ENCODE measurements around the gene SLC22A12.

Gene SLC22A12

GRCh38 chr11:64610596-64610995, 19.6 kb downstream of the SLC22A12 start:
- intact Hi-C loops (cut with micrococcal nuclease): no loop called here

GRCh38 chr11:64611176-64611575, 20.2 kb downstream of the SLC22A12 start:
- no peaks in the 10 kb centered on the region for H3K9me3 Mint-ChIP-seq
- peaks cover 35% of the 10 kb centered on the region for H3K4me1 Mint-ChIP-seq (ENCODE audit: low read depth)
- H3K27ac Mint-ChIP-seq: no peak overlapping the region
- no peak overlapping the region for H3K4me3 Mint-ChIP-seq
- H3K27me3 Mint-ChIP-seq: peaks cover 8% of the 10 kb centered on the region
- H3K36me3 Mint-ChIP-seq (ENCODE audit: low read depth): no peaks in the 10 kb centered on the region
- intact Hi-C loops (cut with micrococcal nuclease): no loop called here

More at GRCh38 chr11:64610596-64610995, 19.6 kb downstream of the SLC22A12 start:
- Mint-ChIP-seq H3K4me3 (no peak overlapping the region), H3K36me3 (ENCODE audit: low read depth) (no peaks in the 10 kb centered on the region), H3K9me3 (no peaks in the 10 kb centered on the region), H3K4me1 (ENCODE audit: low read depth) (peaks cover 36% of the 10 kb centered on the region), H3K27me3 (peaks cover 13% of the 10 kb centered on the region), H3K27ac (no peak overlapping the region)

DNA sequence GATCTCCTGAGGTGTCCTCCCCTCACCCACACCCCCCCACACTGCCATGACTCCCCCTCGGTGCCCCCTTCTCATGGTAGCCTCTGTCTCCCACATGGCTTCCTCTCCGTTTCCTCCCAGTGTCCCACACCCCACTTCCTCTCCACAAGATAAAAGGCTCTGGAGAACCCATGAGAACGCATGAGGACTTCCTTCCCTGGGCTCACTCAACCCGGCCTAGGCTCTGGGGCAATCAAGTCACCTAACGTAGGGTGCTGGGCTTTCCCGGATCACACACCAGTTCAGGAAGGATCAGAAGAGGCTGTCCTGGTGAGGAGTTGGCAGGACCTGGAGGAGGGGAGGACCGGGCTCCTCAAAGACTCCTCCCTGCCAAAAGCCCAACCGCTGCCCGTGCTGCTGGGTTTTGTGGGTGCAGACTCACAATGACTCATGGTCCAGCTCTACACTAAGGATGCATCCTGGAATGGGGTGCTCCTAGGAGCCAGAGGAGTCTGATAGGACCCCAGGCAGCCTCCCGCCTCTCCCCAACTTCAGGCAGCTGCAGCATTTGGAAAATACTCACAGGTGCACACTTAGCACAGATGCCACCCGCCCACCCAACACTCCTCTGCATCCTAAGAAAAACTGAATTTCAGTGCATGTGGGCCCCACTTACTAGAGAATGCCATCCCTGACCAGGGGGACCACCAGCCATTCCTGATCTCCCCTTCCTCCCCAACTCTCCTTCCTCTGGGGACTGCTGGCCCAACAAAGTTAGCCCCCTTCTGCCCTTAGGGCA, 21.0 kb downstream of the SLC22A12 start:
- Mint-ChIP-seq H3K36me3 (ENCODE audit: low read depth) (no peaks in the 10 kb centered on the region), H3K9me3 (no peaks in the 10 kb centered on the region), H3K4me3 (no peak overlapping the region), H3K4me1 (ENCODE audit: low read depth) (peaks cover 35% of the 10 kb centered on the region), H3K27ac (no peak overlapping the region), H3K27me3 (peaks cover 5% of the 10 kb centered on the region)
- intact Hi-C loops (cut with micrococcal nuclease): no loop called here

- Mint-ChIP-seq H3K9me3 (no peaks in the 10 kb centered on the region), H3K4me1 (ENCODE audit: low read depth) (peaks cover 35% of the 10 kb centered on the region), H3K27me3 (peaks cover 4% of the 10 kb centered on the region), H3K27ac (no peak overlapping the region), H3K36me3 (ENCODE audit: low read depth) (no peaks in the 10 kb centered on the region), H3K4me3 (no peak overlapping the region)
- intact Hi-C loops (cut with micrococcal nuclease): no loop called here
Observed at GRCh38 chr11:64613648-64614047, 22.6 kb downstream of the SLC22A12 start.

- no peaks in the 10 kb centered on the region for H3K36me3 Mint-ChIP-seq (ENCODE audit: low read depth)
- intact Hi-C loops (cut with micrococcal nuclease): no loop called here
- peaks cover 1% of the 10 kb centered on the region for H3K27me3 Mint-ChIP-seq
- H3K4me1 Mint-ChIP-seq (ENCODE audit: low read depth): peaks cover 40% of the 10 kb centered on the region
- H3K9me3 Mint-ChIP-seq: no peaks in the 10 kb centered on the region
- H3K27ac Mint-ChIP-seq: no peak overlapping the region
- H3K4me3 Mint-ChIP-seq: no peak overlapping the region
Observed at GRCh38 chr11:64614917-64615316, 23.9 kb downstream of the SLC22A12 start.

DNA sequence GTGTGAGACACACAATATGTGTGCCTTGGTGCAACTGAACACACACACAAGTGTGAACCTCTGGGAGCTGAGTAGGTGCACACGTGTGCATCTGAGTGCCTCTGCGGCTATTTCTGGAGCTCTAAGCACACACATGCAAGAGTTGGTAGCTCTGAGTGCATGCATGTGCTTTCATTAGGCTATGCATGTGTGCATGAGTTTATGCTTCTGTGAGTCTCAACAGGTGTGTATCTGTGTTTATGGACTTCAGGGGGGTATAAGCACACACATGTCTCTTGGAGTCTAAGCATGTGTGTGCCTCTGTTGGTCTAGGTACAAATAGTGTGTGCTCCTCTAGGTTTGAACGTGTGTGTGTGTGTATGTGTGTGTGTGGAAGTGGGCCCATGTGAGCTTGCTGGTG, 25.8 kb downstream of the SLC22A12 start:
- no peak overlapping the region for H3K4me3 Mint-ChIP-seq
- H3K4me1 Mint-ChIP-seq (ENCODE audit: low read depth): peaks cover 44% of the 10 kb centered on the region
- H3K27ac Mint-ChIP-seq: no peak overlapping the region
- intact Hi-C loops (cut with micrococcal nuclease): no loop called here
- H3K36me3 Mint-ChIP-seq (ENCODE audit: low read depth): no peaks in the 10 kb centered on the region
- H3K9me3 Mint-ChIP-seq: no peaks in the 10 kb centered on the region
- H3K27me3 Mint-ChIP-seq: peaks cover 4% of the 10 kb centered on the region

- intact Hi-C loops (cut with micrococcal nuclease): no loop called here
- H3K9me3 Mint-ChIP-seq: no peaks in the 10 kb centered on the region
- peaks cover 52% of the 10 kb centered on the region for H3K4me1 Mint-ChIP-seq (ENCODE audit: low read depth)
- no peaks in the 10 kb centered on the region for H3K36me3 Mint-ChIP-seq (ENCODE audit: low read depth)
- no peak overlapping the region for H3K27ac Mint-ChIP-seq
- no peak overlapping the region for H3K4me3 Mint-ChIP-seq
- peaks cover 4% of the 10 kb centered on the region for H3K27me3 Mint-ChIP-seq
Observed at GRCh38 chr11:64619196-64619595, 28.2 kb downstream of the SLC22A12 start.

GRCh38 chr11:64619811-64620380, 28.9 kb downstream of the SLC22A12 start:
- Mint-ChIP-seq H3K4me3 (no peak overlapping the region), H3K9me3 (no peaks in the 10 kb centered on the region), H3K27me3 (peaks cover 4% of the 10 kb centered on the region), H3K36me3 (ENCODE audit: low read depth) (no peaks in the 10 kb centered on the region), H3K27ac (no peak overlapping the region), H3K4me1 (ENCODE audit: low read depth) (peaks cover 55% of the 10 kb centered on the region)
- intact Hi-C loops (cut with micrococcal nuclease): no loop called here

DNA sequence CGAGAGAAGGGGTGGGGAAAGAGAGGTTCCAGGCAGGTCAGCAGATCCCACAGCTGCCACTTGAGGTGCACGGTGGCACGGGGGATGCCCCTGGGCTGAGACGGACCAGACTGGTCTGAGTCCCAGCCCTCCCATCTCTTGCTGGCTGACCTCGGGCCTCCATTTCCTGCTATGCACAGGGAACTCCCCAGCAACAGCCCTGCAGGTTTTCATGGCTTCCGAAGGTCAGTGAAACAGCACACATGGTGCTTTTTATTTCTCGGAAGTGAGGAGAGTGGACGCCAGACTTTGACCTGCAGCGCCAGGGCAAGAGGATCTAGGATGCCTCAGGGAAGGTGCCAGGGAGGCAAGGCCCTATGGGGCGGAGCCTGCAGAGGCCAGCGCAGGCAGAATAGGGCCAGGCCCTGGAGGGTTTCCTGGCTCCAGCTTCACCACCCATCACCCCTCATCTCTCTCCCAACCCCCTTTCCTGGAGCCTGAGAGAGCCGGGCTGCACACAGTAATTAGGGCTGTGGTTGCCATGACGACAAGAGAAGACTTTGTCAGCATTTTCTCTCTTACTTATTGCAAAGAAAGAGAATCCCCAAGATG, 29.5 kb downstream of the SLC22A12 start:
- peaks cover 4% of the 10 kb centered on the region for H3K27me3 Mint-ChIP-seq
- H3K27ac Mint-ChIP-seq: no peak overlapping the region
- no peaks in the 10 kb centered on the region for H3K36me3 Mint-ChIP-seq (ENCODE audit: low read depth)
- intact Hi-C loops (cut with micrococcal nuclease): no loop called here
- H3K9me3 Mint-ChIP-seq: no peaks in the 10 kb centered on the region
- H3K4me3 Mint-ChIP-seq: no peak overlapping the region
- peaks cover 57% of the 10 kb centered on the region for H3K4me1 Mint-ChIP-seq (ENCODE audit: low read depth)

GRCh38 chr11:64621283-64622019, 30.4 kb downstream of the SLC22A12 start:
- Mint-ChIP-seq H3K9me3 (no peaks in the 10 kb centered on the region), H3K27me3 (peaks cover 4% of the 10 kb centered on the region), H3K4me3 (no peak overlapping the region), H3K36me3 (ENCODE audit: low read depth) (no peaks in the 10 kb centered on the region), H3K27ac (no peak overlapping the region), H3K4me1 (ENCODE audit: low read depth) (peaks cover 65% of the 10 kb centered on the region)
- intact Hi-C loops (cut with micrococcal nuclease): no loop called here

GRCh38 chr11:64622681-64623080, 31.7 kb downstream of the SLC22A12 start:
- Mint-ChIP-seq H3K9me3 (no peaks in the 10 kb centered on the region), H3K27me3 (peaks cover 4% of the 10 kb centered on the region), H3K27ac (no peak overlapping the region), H3K36me3 (ENCODE audit: low read depth) (no peaks in the 10 kb centered on the region), H3K4me3 (no peak overlapping the region), H3K4me1 (ENCODE audit: low read depth) (peaks cover 69% of the 10 kb centered on the region)
- intact Hi-C loops (cut with micrococcal nuclease): no loop called here

- Mint-ChIP-seq H3K27me3 (peaks cover 4% of the 10 kb centered on the region), H3K4me1 (ENCODE audit: low read depth) (peaks cover 63% of the 10 kb centered on the region), H3K4me3 (no peak overlapping the region), H3K27ac (no peak overlapping the region), H3K9me3 (no peaks in the 10 kb centered on the region), H3K36me3 (ENCODE audit: low read depth) (no peaks in the 10 kb centered on the region)
- intact Hi-C loops (cut with micrococcal nuclease): no loop called here
Observed at GRCh38 chr11:64624883-64625481, 34.0 kb downstream of the SLC22A12 start.

GRCh38 chr11:64626637-64627036, 35.6 kb downstream of the SLC22A12 start:
- Mint-ChIP-seq H3K27ac (peak overlapping the region; percentile 46), H3K4me1 (ENCODE audit: low read depth) (peaks cover 53% of the 10 kb centered on the region)
- intact Hi-C loops (cut with micrococcal nuclease): no loop called here

GRCh38 chr11:64627371-64627770, 36.4 kb downstream of the SLC22A12 start:
- Mint-ChIP-seq H3K9me3 (no peaks in the 10 kb centered on the region), H3K27ac (no peak overlapping the region), H3K36me3 (ENCODE audit: low read depth) (no peaks in the 10 kb centered on the region), H3K4me1 (ENCODE audit: low read depth) (peaks cover 50% of the 10 kb centered on the region), H3K4me3 (no peak overlapping the region), H3K27me3 (peaks cover 1% of the 10 kb centered on the region)
- intact Hi-C loops (cut with micrococcal nuclease): no loop called here

More at GRCh38 chr11:64626637-64627036, 35.6 kb downstream of the SLC22A12 start:
- H3K27me3 Mint-ChIP-seq: peaks cover 1% of the 10 kb centered on the region
- H3K36me3 Mint-ChIP-seq (ENCODE audit: low read depth): no peaks in the 10 kb centered on the region
- H3K9me3 Mint-ChIP-seq: no peaks in the 10 kb centered on the region
- H3K4me3 Mint-ChIP-seq: no peak overlapping the region
